M059J (cell line): ENCODE results near the gene TOR1B. TPM values are rescaled to one million over a fixed set of nuclear protein-coding genes. Genes with fewer than 3 reads are reported as not detected.
"Not testable (repeated sequence)": the region's sequence is repeated elsewhere in the genome, so short reads cannot be mapped to it uniquely, and the experiment has no call there.

Source experiments
- DNase-seq: peaks from one replicate; pipeline ENCODE4 v3.0.0-alpha.2; 2012; ENCODE audit warnings: low read depth
- total RNA-seq: library from RNA; depleted of rRNA; stranded (reverse); fragments of >200 nt; shearing (Covaris generic); gene quantifications from 2 replicates; pipeline ENCODE4 v1.2.3, GENCODE V29; 2014

TOR1B gene
- total RNA-seq, 1 experiment from 2014 or later = 68.5 TPM

DNA sequence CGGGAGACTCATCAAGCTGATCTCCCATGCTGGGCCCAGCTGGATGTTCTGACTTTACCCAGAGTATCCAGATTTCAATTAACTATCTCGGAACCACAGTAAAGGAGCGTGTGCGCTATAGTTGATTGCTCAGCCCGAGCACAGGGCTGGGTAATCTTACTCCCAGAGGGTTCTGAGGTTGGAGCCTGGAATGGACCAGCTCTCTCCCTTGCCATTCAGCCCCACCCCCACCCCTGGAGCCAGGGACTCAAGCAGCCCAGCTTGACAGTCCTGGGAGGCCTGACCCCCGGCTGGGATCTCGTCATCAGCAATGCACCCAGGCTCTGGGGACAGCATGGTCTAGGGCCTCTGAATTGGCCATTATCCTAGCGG lies 26.4 kb upstream of the TOR1B start:
- DNase-seq = no peak

DNA sequence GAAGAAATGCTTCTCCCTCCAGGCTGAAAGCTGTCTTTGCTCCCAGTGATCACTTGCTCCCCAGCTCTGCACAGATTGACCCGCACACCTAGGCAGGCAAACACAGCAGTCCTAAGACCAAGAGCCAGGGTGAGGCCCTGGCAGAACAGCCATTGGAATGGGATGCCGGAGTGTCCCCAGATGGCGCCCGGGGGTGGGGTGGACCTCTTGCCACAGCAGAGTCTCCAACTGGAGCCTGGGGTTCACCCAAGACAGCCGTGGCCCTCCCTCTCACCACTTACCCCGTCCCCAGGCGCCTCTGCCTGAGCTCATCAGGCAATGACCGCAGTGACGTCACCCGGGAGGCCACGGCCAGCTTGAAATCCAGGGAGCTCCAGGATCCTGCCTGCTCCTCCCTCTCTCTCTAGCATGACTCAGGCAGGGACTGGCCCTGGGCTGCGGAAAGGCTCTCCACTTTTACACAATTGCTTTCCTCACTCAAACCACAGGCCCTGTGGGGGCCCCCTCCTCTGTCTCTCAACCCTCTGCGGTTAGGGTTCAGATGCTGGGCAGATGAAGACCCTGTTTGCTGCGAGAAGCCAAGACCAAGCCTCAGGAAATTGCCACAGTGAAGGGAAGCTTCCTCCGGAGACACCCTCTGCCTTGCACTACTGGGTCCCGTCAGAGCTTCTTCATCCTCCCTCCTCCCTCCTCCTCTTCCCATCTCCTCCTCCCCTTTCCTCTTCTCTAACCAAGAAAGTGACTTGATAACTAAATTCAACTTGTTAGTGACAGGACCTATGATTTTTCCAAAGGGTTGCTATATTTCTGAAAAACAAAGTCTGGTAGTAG lies 25.8 kb upstream of the TOR1B start:
- peak; percentile 100 for DNase-seq

DNA sequence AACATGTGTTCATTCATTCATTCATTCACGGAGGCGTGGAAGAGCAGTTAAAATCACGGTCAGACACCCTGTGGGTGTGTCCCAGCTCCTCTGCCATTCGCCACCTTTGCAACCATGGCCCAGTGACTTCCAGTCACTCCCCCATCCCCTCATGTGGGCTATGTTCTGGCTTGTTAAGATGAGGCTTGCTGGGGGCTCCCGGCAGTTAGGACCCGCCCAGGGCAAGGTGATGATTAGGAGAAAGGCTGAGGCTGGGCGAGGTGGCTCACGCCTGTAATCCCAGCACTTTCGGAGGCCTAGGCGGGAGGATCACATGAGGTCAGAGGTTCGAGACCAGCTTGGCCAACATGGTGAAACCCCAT lies 25.2 kb upstream of the TOR1B start:
- DNase-seq = no peak

DNA sequence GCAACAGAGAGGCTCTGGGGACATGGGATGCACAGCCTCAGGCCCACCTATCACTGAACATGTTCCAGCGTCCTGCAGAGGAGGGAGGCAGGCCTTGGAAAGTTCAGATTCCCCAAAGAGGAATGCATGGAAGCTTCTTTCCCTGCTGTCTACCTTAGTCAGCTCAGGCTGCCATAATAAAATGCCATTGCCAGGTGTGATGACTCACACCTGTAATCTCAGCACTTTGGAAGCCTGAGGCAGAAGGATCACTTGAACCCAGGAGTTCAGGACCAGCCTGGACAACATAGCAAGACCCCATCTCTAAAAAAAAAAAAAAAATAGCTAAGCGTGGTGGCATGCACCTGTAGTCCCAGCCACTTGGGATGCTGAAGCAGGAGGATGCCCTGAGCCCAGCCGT lies 24.5 kb upstream of the TOR1B start:
- peak; percentile 45 for DNase-seq

DNA sequence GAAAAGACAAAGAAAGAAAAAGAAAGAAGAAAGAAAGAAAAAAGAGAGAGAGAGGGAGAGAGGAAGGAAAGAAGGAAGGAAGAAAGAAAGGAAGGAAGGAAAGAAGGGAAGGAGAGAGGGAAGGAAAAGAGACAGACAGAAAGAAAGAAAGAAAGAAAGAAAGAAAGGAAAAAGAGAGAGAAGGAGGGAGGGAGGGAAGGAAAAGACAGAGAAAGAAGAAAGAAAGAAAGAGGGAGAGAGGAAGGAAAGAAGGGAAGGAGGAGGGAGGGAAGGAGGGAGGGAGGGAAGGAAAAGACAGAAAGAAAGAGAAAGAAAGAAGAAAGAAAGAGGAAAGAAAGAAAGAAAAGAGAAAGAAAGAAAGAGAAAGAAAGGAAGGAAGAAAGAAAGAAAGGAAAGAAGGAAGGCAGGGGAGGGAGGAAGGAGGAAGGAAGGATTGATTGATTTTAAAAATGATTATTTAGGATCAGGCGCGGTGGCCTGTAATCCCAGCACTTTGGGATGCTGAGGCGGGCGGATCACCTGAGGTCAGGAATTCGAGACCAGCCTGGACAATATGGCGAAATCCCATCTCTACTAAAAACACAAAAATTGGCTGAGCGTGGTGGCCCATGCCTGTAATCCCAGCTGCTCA lies 23.3 kb upstream of the TOR1B start:
- DNase-seq = no peak

DNA sequence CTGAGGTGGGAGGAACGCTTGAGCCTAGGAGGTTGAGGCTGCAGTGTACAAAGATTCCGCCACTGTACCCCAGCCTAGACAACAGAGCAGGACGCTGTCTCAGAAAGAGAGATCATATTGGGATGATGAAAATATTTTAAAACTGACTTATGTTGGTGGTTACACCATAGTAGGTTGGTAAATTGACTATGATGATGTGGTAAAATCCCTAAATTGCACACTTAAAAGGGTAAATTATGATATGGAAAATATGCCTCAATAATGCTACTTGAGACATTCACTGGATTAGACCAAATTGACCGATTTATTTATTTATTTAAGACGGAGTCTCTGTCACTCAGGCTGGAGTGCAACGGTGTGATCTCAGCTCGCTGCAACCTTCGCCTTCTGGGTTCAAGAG lies 21.9 kb upstream of the TOR1B start:
- no peak for DNase-seq

GRCh38 chr9:129781981-129782380 lies 21.0 kb upstream of the TOR1B start:
- no peak for DNase-seq

- peak; percentile 69 for DNase-seq
Measured at GRCh38 chr9:129783516-129784361, 19.2 kb upstream of the TOR1B start.

DNA sequence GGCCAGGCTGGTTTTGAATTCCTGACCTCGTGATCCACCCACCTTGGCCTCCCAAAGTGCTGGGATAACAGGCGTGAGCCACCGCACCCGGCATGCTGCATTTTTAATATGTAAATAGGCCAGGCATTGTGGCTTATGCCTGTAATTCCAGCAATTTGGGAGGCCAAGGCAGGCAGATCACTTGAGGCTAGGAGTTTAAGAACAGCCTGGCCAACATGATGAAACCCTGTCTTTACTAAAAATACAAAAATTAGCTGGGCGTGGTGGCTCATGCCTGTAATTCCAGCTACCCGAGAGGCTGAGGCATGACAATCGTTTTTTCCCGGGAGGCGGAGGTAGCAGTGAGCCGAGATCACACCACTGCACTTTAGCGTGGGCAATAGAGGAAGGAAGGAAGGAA lies 18.0 kb upstream of the TOR1B start:
- DNase-seq = not testable (repeated sequence)

GRCh38 chr9:129785866-129786265 lies 17.1 kb upstream of the TOR1B start:
- no peak for DNase-seq

- DNase-seq = no peak
Measured at GRCh38 chr9:129786481-129786880, 16.5 kb upstream of the TOR1B start.

GRCh38 chr9:129794549-129794948 lies 8.4 kb upstream of the TOR1B start:
- DNase-seq = no peak

DNA sequence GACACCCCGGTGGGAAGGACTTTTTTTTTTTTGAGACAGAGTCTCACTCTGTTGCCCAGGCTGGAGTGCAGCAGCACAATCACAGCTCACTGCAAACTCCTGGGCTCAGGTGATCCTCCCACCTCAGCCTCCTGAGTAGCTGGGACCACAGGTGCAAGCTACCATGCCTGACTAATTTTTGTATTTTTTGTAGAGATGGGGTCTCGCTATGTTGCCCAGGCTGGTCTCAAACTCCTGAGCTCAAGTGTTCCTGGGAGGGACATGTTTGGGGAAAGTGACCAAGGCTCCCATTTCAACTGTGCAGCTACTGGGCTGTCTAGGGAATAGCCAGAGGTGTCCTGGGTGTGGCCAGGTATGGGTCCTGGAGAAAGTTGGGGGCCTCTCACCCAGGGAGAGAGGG lies 7.0 kb upstream of the TOR1B start:
- DNase-seq = not testable (repeated sequence)

GRCh38 chr9:129798973-129799372 lies 4.0 kb upstream of the TOR1B start:
- DNase-seq = no peak

- no peak for DNase-seq
Measured at GRCh38 chr9:129801504-129801903, 1.5 kb upstream of the TOR1B start.

- DNase-seq = no peak
Measured at GRCh38 chr9:129803676-129804060, 684 bp downstream of the TOR1B start.

DNA sequence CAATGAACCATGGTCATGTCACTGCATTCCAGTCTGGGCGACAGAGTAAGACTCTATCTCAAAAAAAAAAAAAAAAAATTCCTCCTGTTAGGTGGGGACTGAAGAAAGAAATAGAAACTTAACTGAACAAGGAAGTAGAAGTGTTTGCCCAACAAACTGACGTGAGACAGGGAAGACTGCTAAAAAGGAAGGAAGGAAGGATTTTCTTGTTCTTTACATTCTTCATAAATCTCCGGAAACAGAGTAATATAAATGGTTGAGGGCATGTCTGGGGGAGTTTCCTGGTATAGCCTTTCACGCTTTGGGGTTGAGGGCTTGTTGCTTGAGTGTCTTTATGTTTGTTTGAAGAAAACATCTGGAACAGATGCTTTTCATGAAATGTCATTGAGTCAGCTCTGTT lies 3.1 kb downstream of the TOR1B start:
- no peak for DNase-seq

- DNase-seq = no peak
Measured at GRCh38 chr9:129809346-129809745, 6.4 kb downstream of the TOR1B start.

DNA sequence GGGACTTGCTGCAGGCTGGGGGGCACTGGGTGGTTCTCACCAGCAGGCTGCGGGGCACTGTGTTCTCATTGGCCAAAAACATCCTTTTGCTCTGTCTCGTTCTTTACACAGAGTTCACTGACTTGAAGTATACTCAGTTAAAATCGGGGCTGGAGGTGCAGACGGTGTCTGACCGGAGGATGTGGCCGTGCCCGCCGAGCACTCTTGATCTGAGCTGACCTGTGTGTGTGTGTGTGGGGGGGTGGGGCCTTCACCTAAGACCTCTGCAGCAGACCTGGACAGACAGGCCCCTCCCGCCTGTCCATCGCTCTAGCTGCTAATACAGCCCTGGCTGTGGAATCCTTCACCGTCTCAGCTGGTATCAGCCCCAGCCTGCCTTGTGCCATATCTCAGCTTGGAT lies 7.1 kb downstream of the TOR1B start:
- no peak for DNase-seq

GRCh38 chr9:129810788-129811187 lies 7.8 kb downstream of the TOR1B start:
- DNase-seq = no peak

DNA sequence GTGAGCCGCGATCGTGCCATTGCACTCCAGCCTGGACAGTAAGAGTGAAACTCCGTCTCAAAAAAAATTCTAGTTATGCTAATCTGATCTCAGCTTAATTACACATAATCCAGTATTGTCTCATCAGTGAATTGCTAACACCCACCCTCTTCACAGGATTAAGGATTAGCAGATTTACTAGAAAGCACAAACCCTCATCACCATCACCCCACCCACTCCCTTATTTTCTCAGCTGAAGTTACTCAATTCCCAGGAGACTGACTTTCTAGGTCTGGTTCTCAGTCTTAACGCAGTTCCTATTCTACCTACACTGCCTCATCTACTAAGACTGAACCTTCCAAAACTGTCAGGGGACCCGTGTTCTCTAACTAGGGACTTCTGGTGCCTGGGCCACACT lies 9.0 kb downstream of the TOR1B start:
- DNase-seq = no peak

DNA sequence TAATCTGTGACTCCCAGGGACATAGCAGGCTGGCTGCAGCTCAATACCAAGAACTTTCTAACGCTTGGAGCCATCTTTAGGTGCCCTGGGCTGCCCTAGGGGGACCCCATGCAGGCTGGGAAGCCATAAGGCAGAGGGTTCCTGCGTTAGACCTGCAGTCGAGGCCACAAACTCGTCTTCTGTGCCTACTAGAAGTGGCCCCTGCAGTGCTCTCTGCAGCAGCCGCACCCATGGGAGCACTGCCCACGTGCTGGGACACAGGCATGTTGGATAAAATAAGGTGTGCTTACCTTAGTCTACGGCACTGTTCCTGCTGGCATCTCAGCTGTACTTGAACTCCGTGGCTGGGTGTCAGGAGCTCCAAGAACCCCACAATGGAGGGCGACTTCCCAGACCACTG lies 9.4 kb downstream of the TOR1B start:
- DNase-seq = no peak

GRCh38 chr9:129813661-129814060 lies 10.7 kb downstream of the TOR1B start:
- no peak for DNase-seq
